CD1c-positive myeloid dendritic cell (primary cell): ENCODE measurements around the gene RC3H1.
"Not testable (repeated sequence)": the region's sequence is repeated elsewhere in the genome, so short reads cannot be mapped to it uniquely, and the experiment has no call there.

Experiments
- DNase-seq: peaks from one replicate; pipeline ENCODE4 v3.0.0-alpha.2; 2016; ENCODE audit errors: extremely low spot score

Gene RC3H1

GRCh38 chr1:174022080-174022975 is at the start of gene RC3H1:
Gene RC3H1 (minus strand): TSS chr1:174022357. CDS start chr1:173992985, 29,372 bp downstream.
- DNase-seq, result peak; percentile 97

GRCh38 chr1:174070614-174071013 is 48.5 kb upstream of the RC3H1 start:
- DNase-seq, result no peak

GRCh38 chr1:174068000-174068399 is 45.8 kb upstream of the RC3H1 start:
- no peak for DNase-seq

GRCh38 chr1:174060090-174060489 is 37.9 kb upstream of the RC3H1 start:
- no peak for DNase-seq

GRCh38 chr1:174058624-174059023 is 36.5 kb upstream of the RC3H1 start:
- no peak for DNase-seq

GRCh38 chr1:174056609-174057008 is 34.5 kb upstream of the RC3H1 start:
- DNase-seq, result not testable (repeated sequence)

- not testable (repeated sequence) for DNase-seq
These were observed 33.6 kb upstream of the RC3H1 start for GRCh38 chr1:174055797-174056196.

GRCh38 chr1:174053826-174054225 is 31.7 kb upstream of the RC3H1 start:
- DNase-seq, result no peak

- DNase-seq, result no peak
These were observed 30.5 kb upstream of the RC3H1 start for GRCh38 chr1:174052621-174053020.

GRCh38 chr1:174051956-174052355 is 29.8 kb upstream of the RC3H1 start:
- no peak for DNase-seq

GRCh38 chr1:174049514-174049913 is 27.4 kb upstream of the RC3H1 start:
- DNase-seq, result no peak

- DNase-seq, result no peak
These were observed 22.5 kb upstream of the RC3H1 start for GRCh38 chr1:174044418-174045222.

- DNase-seq, result not testable (repeated sequence)
These were observed 20.4 kb upstream of the RC3H1 start for GRCh38 chr1:174042509-174042908.

- no peak for DNase-seq
These were observed 19.2 kb upstream of the RC3H1 start for GRCh38 chr1:174041369-174041768.

- DNase-seq, result peak; percentile 5
These were observed 18.2 kb upstream of the RC3H1 start for GRCh38 chr1:174040387-174040786.

GRCh38 chr1:174039027-174039426 is 16.9 kb upstream of the RC3H1 start:
- DNase-seq, result no peak

- DNase-seq, result no peak
These were observed 14.6 kb upstream of the RC3H1 start for GRCh38 chr1:174036798-174037197.

GRCh38 chr1:174036204-174036603 is 14.0 kb upstream of the RC3H1 start:
- DNase-seq, result no peak

- no peak for DNase-seq
These were observed 10.6 kb upstream of the RC3H1 start for GRCh38 chr1:174032671-174033222.

- no peak for DNase-seq
These were observed 8.9 kb upstream of the RC3H1 start for GRCh38 chr1:174031099-174031498.

- no peak for DNase-seq
These were observed 6.3 kb upstream of the RC3H1 start for GRCh38 chr1:174028495-174028894.

GRCh38 chr1:174023440-174023839 is 1.3 kb upstream of the RC3H1 start:
- peak; percentile 81 for DNase-seq

- DNase-seq, result no peak
These were observed 770 bp upstream of the RC3H1 start for GRCh38 chr1:174022976-174023277.
